SIG-M5 treated with dmso at 0.1 percent for 504 hours (cell line): ENCODE data around the gene ZFP57.
"Not testable (repeated sequence)": the region's sequence is repeated elsewhere in the genome, so short reads cannot be mapped to it uniquely, and the experiment has no call there.

ENCODE experiments used
- DNase-seq: peaks from one replicate; lab custom pipeline; 2025; ENCODE audit not compliant: unreplicated experiment; lab: John Stamatoyannopoulos, UW

ZFP57 gene

DNA sequence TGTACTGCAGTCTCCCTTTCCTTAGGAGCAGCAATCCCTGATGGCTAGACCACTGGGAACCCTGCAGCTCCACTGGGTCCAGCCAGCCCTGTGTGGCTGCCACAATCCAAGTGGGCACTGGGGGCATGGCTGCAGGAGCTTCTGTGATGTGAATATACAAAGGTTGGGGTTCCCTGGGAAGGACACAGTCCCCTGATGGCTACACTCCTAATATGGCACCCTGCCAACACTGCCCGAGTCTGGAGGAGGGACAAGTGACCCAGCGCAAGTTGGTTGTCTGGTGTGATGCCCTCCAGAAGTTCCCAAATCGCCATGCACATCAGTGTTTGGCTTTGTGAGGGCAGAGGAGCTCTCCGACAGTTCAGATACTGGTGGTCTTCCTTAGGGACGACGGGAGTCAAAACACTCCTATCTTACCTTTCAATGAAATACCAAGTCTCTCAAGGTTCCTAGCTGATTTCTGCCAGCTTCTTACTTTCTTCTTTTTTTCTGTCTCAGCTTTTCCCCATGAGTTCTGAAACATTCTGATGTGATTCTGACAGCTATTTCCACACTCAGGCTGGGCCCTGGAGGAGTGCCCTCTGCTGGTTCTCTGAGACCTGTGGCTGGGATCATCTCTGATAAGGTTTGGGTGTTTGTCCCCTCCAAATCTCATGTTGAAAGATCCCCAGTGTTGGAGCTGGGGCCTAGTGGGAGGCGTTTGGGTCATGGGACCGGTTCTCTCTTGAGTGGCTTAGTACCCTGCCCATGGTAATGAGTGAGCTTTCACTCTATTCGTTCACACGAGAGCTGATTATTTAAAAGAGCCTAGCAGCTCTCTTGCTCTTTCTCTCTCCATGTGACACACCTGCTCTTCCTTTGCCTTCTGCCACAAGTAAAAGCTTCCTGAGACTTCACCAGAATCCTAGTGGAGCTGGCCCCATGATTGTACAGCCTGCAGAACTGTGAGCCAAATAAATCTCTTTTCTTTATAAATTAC lies 15.5 kb upstream of the ZFP57 start:
- peak; percentile 29 for DNase-seq

DNA sequence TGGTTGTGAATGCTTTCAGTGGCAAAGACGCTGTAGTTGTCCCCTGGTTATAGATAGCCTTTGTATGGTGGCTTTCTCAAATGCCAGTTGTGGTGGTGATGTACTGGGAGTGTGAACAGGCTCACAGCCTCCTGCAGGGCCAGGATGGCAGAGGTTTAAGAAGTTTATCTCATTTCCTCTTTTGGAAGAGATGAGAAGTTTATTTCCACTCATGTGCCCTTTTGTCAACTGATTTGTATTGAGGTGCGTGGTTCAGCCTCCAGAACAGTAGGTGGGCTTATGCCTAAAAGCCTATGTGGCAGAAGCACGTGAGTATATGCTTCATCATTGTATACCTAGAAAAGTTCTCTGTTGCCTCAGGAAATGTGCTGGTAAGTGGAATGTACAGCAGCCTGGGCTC lies 13.7 kb upstream of the ZFP57 start:
- DNase-seq, result no peak

DNA sequence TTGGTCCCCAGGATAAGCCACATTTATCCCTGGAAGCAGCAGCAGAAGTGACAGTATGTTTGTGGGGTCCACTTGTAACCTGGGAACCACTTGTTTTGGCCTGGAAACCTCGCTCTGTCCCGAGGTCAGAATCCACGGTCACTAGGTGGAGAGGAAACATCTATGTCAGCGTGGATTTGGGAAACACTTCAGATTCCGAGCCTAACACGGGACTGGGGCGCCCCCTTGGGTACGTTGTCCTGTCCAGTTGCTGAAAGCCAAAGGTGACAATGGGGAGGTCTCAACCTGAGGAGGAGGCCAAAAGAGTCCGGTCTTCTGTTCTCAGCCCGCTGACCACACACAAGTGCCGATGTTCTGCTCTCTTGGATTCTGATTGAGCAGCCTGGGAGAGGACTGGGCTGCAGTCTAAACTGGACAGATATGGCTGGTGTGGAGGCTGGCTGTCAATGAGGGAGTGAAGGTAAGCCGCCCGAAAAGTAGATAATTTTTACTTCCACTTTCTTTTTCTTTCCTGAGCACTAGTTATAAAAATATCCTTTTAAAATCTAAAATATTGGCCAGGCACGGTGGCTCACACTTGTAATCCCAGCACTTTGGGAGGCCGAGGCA lies 4.9 kb upstream of the ZFP57 start:
- no peak for DNase-seq

DNA sequence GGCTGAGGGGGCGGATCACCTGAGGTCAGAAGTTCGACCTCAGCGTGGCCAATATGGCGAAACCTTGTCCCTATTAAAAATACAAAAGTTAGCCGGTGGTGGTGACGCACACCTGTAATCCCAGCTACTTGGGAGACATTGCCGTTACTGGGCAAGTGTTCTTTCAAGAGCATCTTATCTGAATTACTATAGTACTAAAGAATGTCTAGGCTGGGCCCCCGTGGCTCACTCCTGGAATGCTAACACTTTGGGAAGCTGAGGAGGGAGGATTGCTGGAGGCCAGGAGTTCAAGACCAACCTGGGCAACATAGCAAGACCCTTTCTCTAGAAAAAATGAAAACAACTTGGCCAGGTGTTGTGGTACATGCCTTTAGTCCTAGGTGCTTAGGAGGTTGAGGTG lies 859 bp upstream of the ZFP57 start:
- no peak for DNase-seq

GRCh38 chr6:29680416-29680815 lies 536 bp downstream of the ZFP57 start:
- DNase-seq, result no peak

DNA sequence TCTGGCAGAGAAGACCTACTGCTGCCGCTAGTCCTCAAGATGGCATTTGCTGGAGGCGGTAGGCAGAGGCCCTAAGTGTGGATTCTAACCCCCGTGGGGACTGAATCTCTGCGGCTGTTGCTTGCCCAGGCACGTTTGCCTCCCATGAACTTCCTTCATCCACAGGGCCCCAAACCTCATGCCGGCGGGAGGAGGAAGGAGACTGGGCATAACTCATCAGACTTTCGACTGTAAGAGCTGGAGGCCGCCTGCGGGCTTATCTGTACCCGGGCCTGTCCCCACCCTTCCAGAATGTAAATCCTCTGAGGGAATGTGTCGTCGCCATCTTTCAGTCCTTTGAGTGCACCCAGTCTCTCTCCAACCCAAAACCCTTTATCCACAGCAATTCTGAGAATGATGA lies 990 bp downstream of the ZFP57 start:
- no peak for DNase-seq

DNA sequence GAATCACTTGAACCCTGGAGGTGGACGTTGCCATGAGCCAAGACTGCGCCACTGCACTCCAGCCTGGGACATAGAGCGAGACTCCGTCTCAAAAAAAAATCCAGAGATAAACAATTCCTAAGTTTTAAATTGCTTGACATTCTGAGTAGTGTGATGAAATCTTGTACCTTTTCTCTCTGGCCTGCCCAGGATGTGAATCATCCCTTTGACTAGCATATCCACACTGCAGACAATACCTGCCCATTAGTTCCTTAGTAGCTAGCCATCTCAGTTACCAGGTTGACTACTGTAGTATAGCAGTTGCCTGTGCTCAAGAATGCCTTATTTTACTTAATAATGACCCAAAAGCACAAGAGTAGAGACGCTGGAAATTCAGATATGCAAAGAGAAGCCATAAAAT lies 2.8 kb downstream of the ZFP57 start:
- DNase-seq, result no peak

- no peak for DNase-seq
These were observed 3.9 kb downstream of the ZFP57 start for GRCh38 chr6:29676981-29677601.

DNA sequence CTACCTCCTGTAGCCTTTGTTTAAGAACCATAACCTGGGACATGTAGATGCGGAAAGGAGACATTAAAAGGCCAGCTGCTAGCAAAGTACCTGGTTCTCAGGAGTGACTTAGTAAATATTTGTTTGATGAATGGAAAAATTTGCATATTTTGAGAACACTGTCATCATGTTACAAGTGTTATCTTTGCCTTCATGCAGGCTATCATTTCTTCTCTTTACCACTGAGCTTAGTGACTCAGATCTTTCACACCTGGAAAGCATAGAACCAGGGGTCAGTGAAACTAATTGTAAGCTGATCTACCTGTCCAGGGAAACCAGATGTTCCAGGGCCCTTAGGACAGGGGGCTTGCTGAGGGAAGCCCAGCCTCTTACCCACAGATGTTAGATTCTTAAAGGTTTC lies 5.4 kb downstream of the ZFP57 start:
- DNase-seq, result no peak

DNA sequence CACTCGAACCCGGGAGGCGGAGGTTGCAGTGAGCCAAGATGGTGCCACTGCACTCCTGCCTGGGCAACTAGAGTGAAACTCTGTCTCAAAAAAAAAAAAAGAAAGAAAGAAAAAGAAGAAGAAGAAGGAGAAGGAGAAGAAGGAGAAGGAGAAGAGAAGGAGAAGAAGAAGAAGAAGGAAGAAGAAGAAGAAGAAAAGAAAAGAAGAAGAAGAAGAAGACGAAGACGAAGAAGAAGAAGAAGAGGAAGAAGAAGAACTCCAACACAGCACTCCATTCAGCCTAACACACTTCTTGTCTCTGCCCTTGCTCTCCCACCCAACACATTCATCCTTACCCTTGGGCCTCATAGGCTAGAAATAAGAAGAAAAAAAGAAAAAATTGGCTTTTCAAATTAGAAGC lies 6.9 kb downstream of the ZFP57 start:
- DNase-seq, result no peak

DNA sequence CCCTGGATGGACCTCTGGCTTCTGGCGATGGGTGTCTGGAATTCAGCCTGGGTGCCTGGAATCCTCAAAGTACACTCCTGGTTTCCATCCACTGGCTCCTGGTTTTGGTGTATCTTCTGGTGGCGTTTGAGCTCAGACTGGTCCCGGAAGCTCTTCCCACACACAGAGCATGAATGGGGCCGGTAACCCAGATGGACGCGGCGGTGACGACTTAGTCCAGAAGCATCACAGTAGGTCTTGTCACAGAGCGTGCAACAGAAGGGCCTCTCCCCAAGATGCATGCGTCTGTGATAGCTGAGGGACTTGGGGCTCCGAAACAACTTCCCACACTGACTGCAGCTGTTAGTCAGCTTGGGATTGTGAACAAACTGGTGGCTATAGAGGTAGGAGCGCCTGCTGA lies 7.8 kb downstream of the ZFP57 start:
- no peak for DNase-seq

GRCh38 chr6:29672116-29672515 lies 8.8 kb downstream of the ZFP57 start:
- not testable (repeated sequence) for DNase-seq

- no peak for DNase-seq
These were observed 9.9 kb downstream of the ZFP57 start for GRCh38 chr6:29671026-29671425.

GRCh38 chr6:29667158-29667557 lies 13.8 kb downstream of the ZFP57 start:
- DNase-seq, result no peak

DNA sequence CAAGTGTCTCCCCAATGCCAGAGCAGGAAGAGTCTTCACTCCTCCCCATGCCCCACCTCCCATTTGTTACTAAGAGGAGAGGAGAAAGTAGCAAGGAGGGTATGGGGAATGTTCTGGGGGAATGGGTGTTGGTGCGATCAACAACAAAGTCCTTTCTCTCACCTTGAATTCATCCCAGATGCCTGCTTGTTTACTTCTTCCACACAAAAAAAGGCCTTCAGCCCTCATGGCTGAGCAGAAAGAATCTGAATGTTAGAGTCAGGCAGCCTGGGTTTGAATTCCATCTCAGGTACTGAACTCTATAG lies 14.2 kb downstream of the ZFP57 start:
- DNase-seq, result no peak

GRCh38 chr6:29665942-29666825 lies 14.8 kb downstream of the ZFP57 start:
- no peak for DNase-seq

DNA sequence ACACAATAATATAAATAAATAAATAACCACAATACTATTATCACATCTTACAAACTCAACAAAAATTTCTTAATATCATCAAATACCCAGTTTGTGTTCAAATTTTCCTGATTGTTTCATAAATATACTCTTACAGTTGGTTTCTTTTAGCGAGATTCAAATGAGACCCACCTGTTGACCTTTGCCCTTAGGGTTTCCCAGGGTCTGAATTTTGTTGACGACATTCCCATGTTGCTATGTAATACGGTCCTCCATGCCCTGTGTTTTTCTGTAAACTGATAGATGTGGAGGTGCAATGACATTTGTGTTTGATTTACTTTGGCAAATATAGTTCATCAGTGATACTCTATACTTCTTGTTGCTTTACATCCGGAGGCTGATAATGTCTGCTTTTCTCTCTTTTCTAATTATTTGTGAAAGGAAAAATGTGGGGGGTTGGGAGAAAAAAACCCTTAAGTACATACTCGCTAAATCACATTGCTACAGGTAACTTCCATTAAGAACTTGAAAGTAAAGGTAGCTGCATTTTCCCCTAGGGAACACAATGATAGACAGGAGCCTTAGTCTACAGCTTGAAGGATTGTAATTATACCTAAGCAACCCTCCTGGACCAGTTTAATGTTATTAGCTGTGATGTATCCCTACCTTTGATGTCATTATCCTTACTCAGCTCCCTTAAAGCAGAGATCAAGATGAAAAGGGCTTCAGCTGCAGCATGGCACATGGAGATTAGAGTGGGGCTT lies 17.5 kb downstream of the ZFP57 start:
- DNase-seq, result no peak

DNA sequence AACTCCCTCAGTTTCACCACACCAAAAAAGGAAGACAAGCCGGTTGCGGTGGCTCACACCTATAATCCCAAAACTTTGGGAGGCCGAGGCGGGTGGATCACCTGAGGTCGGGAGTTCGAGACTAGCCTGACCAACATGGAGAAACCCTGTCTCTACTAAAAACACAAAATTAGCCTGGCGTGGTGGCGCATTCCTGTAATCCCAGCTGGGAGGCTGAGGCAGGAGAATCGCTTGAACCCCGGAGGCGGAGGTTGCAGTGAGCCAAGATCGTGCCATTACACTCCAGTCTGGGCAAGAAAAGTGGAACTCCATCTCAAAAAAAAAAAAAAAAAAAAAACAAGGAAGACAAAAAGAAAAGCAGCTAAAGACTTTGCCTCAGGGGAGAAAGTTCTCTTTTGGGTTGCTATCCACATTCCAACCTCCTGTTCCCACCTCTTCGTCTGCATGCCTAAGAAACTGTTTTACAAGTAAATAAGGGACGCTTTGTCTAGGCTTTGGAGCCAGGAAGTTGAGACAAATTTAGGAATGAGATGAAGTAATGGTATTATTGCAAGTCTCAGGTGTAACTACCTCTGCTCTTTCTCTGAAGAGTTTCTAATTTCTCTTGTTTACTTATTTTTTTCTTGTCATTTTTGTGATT lies 19.3 kb downstream of the ZFP57 start:
- not testable (repeated sequence) for DNase-seq

- DNase-seq, result no peak
These were observed 19.9 kb downstream of the ZFP57 start for GRCh38 chr6:29661071-29661470.

GRCh38 chr6:29656798-29657197 lies 24.2 kb downstream of the ZFP57 start, which contains the start of gene MOG:
MOG (plus strand) TSS chr6:29657092; CDS start chr6:29657210, 118 bp downstream.
- no peak for DNase-seq
